ENCODE measurements around the gene RPS5.

- TF ChIP-seq, protein P1, sequence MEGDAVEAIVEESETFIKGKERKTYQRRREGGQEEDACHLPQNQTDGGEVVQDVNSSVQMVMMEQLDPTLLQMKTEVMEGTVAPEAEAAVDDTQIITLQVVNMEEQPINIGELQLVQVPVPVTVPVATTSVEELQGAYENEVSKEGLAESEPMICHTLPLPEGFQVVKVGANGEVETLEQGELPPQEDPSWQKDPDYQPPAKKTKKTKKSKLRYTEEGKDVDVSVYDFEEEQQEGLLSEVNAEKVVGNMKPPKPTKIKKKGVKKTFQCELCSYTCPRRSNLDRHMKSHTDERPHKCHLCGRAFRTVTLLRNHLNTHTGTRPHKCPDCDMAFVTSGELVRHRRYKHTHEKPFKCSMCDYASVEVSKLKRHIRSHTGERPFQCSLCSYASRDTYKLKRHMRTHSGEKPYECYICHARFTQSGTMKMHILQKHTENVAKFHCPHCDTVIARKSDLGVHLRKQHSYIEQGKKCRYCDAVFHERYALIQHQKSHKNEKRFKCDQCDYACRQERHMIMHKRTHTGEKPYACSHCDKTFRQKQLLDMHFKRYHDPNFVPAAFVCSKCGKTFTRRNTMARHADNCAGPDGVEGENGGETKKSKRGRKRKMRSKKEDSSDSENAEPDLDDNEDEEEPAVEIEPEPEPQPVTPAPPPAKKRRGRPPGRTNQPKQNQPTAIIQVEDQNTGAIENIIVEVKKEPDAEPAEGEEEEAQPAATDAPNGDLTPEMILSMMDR (IDR thresholded peaks at IDR 0.05; ENCODE audit: borderline replicate concordance, extremely low read depth, low read length, poor library complexity, severe bottlenecking): no peak
- TF ChIP-seq EZH2 (IDR thresholded peaks at IDR 0.05; ENCODE audit: borderline replicate concordance, low read depth, low read length, severe bottlenecking): no peak
Observed at GRCh38 chr19:58386576-58387337, at the start of gene RPS5.
